HepG2 (cell line): ENCODE results near the gene RAB6B. TPM values are rescaled to one million over a fixed set of nuclear protein-coding genes. Genes with fewer than 3 reads are reported as not detected.

ENCODE experiments used
- ATAC-seq: fragments of 200-7000 bp; cut with Tn5 transposase; 3 replicates; pipeline ENCODE4 v1.9.1; 2020; ENCODE audit warnings: mild to moderate bottlenecking, moderate library complexity
- BruUV-seq: library from RNA; stranded (reverse); fragments of 400-500 nt; replicated peaks from 2 replicates; lab custom pipeline; 2021; lab: Mats Ljungman, UMichigan
- CTCF ChIA-PET: fragments of 300-600 bp; formaldehyde crosslinking; extraction: SDS; loops from one replicate; lab custom pipeline; 2021; ENCODE audit warnings: low total read pairs, inconsistent platforms, low intra/inter-chr PET ratio; lab: Yijun Ruan, JAX
- POLR2A ChIA-PET: fragments of 350-600 bp; sonication (Branson Sonifier 250); formaldehyde crosslinking; loops from one replicate; lab custom pipeline; 2020; ENCODE audit warnings: antibody characterized with exemption, inconsistent platforms; lab: Yijun Ruan, JAX
- DNase-seq: peaks from one replicate; pipeline ENCODE4 v3.0.0-alpha.2; 2015; ENCODE audit warnings: low spot score
- FAIRE-seq: peaks from 3 replicates; lab custom pipeline; 2011; peaks lifted over from hg19 to GRCh38; lab: Jason Lieb, UNC
- H2AFZ ChIP-seq: one replicate; pipeline ENCODE4 v1.6.1; 2011; ENCODE audit warnings: low read length, inconsistent platforms
- H3K27ac ChIP-seq: fragments of 300-600 bp; 3 replicates; pipeline ENCODE4 v1.8.0; 2011; ENCODE audit warnings: mixed run types, mild to moderate bottlenecking, mixed read lengths, low read length, inconsistent platforms; ENCODE audit not compliant: insufficient read depth; ENCODE audit errors: extremely low read length
- H3K27me3 ChIP-seq, 2 experiments: fragments of 200-600 bp in 1 of 2; 2 replicates in 1 of 2; 3 replicates in 1 of 2; pipeline versions ENCODE4 v1.6.0 to v1.8.0; 2011; ENCODE audit warnings: low read length in 2 of 2, mild to moderate bottlenecking in 2 of 2, moderate library complexity in 2 of 2, inconsistent platforms in 1 of 2; ENCODE audit not compliant: insufficient read depth in 2 of 2, control insufficient read depth in 1 of 2
- H3K36me3 ChIP-seq, 2 experiments: fragments of 200-600 bp in 1 of 2; replicated peaks in 1 of 2; 2 replicates in 1 of 2; 3 replicates in 1 of 2; pipeline versions ENCODE4 v1.5.1 to v1.8.0; 2011; ENCODE audit warnings: low read length in 2 of 2, inconsistent platforms in 1 of 2; ENCODE audit not compliant: insufficient read depth in 2 of 2, control insufficient read depth in 1 of 2
- H3K4me1 ChIP-seq: 2 replicates; pipeline ENCODE4 v1.5.1; 2012; ENCODE audit warnings: low read length, inconsistent platforms; ENCODE audit not compliant: insufficient read depth
- H3K4me2 ChIP-seq: 2 replicates; pipeline ENCODE4 v1.6.0; 2011; ENCODE audit warnings: low read depth, low read length, inconsistent platforms
- H3K4me3 ChIP-seq, 3 experiments: fragments of 200-600 bp in 1 of 3; sonication (generic), shearing (Covaris generic) in 1 of 3; replicated peaks in 1 of 3; 2 replicates each; pipeline ENCODE4 v1.5.1; 2011 to 2016; ENCODE audit warnings: low read length in 3 of 3, inconsistent platforms in 2 of 3, low read depth in 2 of 3, mild to moderate bottlenecking in 2 of 3, control low read depth in 1 of 3, mixed read lengths in 1 of 3; ENCODE audit not compliant: insufficient read depth in 1 of 3
- H3K79me2 ChIP-seq: one replicate; pipeline ENCODE4 v1.6.1; 2011; ENCODE audit warnings: low read length, inconsistent platforms; ENCODE audit not compliant: insufficient read depth
- H3K9ac ChIP-seq: 2 replicates; pipeline ENCODE4 v1.6.0; 2011; ENCODE audit warnings: mild to moderate bottlenecking, low read depth, low read length, inconsistent platforms; ENCODE audit not compliant: insufficient read depth
- H3K9me3 ChIP-seq: 2 replicates; pipeline ENCODE4 v1.5.1; 2012; ENCODE audit warnings: mild to moderate bottlenecking, low read length
- H4K20me1 ChIP-seq: 2 replicates; pipeline ENCODE4 v1.6.0; 2011; ENCODE audit warnings: inconsistent platforms, mild to moderate bottlenecking, low read length, moderate library complexity; ENCODE audit not compliant: insufficient read depth
- ARID4A ChIP-seq: sonication (generic); formaldehyde crosslinking; IDR thresholded peaks from 2 replicates; pipeline ENCODE4 v1.5.0; 2020; ENCODE audit warnings: mild to moderate bottlenecking, missing genetic modification reagents, borderline replicate concordance
- FUBP1 ChIP-seq: sonication (generic); formaldehyde crosslinking; IDR thresholded peaks from 2 replicates; pipeline ENCODE4 v1.5.1; 2020; ENCODE audit warnings: missing genetic modification reagents, mild to moderate bottlenecking, borderline replicate concordance
- GATA4 ChIP-seq: sonication (generic); IDR thresholded peaks from 2 replicates; pipeline ENCODE4 v1.6.1; 2016; ENCODE audit warnings: antibody characterized with exemption, low read depth, borderline replicate concordance
- HDAC2 ChIP-seq: sonication (generic); formaldehyde crosslinking; IDR thresholded peaks from 2 replicates; pipeline ENCODE4 v1.4.0; 2020; ENCODE audit warnings: missing genetic modification reagents
- HINFP ChIP-seq: sonication (generic); formaldehyde crosslinking; IDR thresholded peaks from 2 replicates; pipeline ENCODE4 v1.4.0; 2020; ENCODE audit warnings: low read depth, mild to moderate bottlenecking, missing genetic modification reagents
- HOXD1 ChIP-seq: sonication (generic); formaldehyde crosslinking; IDR thresholded peaks from 2 replicates; pipeline ENCODE4 v1.5.0; 2020; ENCODE audit warnings: missing genetic modification reagents
- RARA ChIP-seq: IDR thresholded peaks from 2 replicates; pipeline ENCODE4 v1.6.1; 2016; ENCODE audit warnings: missing genetic modification reagents, missing compliant biosample characterization
- ZNF33A ChIP-seq: sonication (generic); formaldehyde crosslinking; IDR thresholded peaks from 2 replicates; pipeline ENCODE4 v1.5.1; 2020; ENCODE audit warnings: missing genetic modification reagents, mild to moderate bottlenecking, moderate library complexity, borderline replicate concordance
- ZNF589 ChIP-seq: sonication (generic); formaldehyde crosslinking; conservative IDR thresholded peaks from 2 replicates; pipeline ENCODE4 v1.8.0; 2022; ENCODE audit warnings: mild to moderate bottlenecking, moderate library complexity, missing genetic modification reagents
- ZNF678 ChIP-seq: sonication (generic); formaldehyde crosslinking; IDR thresholded peaks from 2 replicates; pipeline ENCODE4 v1.4.0; 2020; ENCODE audit warnings: mild to moderate bottlenecking, missing genetic modification reagents
- ZNF83 ChIP-seq: sonication (generic); formaldehyde crosslinking; IDR thresholded peaks from 2 replicates; pipeline ENCODE4 v1.4.0; 2020; ENCODE audit warnings: missing genetic modification reagents, mild to moderate bottlenecking, borderline replicate concordance
- ZSCAN31 ChIP-seq: sonication (generic); formaldehyde crosslinking; IDR thresholded peaks from 2 replicates; pipeline ENCODE4 v1.5.0; 2020; ENCODE audit warnings: low read depth, mild to moderate bottlenecking, missing genetic modification reagents
- ZUFSP ChIP-seq: sonication (generic); formaldehyde crosslinking; IDR thresholded peaks from 2 replicates; pipeline ENCODE4 v1.9.0; 2021; ENCODE audit warnings: missing genetic modification reagents, mild to moderate bottlenecking, borderline replicate concordance
- WGBS: methylation state at CpG from one replicate; pipeline ENCODE4 v1.1.6; 2017; ENCODE audit warnings: low lambda C conversion rate; 5-methylcytosine and 5-hydroxymethylcytosine counted together
- in situ Hi-C: cut with HindIII; loops from 2 replicates; pipeline ENCODE4 v1.10.0; 2017; ENCODE audit warnings: low pct_unique_long_range_greater_than_20kb; ENCODE audit not compliant: extremely low pct_ligation_motif_present
- intact Hi-C: fragments of 100-400 bp; cut with micrococcal nuclease; formaldehyde crosslinking; loops from one replicate; pipeline ENCODE4 v1.10.0; 2022; ENCODE audit not compliant: unreplicated experiment
- polyA plus RNA-seq, 8 experiments: library from polyadenylated mRNA; depleted of rRNA in 3 of 8; stranded (reverse) in 7 of 8; unstranded in 1 of 8; fragments of >200 nt; fragmentation: Illumina TruSeq in 4 of 8; extraction: Trizol in 4 of 8; gene quantifications; 2 replicates each; pipeline versions ENCODE4 v1.2.1 to v1.2.3, GENCODE V29; 2011 to 2016; ENCODE audit warnings: low read depth in 4 of 8, missing spikeins in 1 of 8, mixed read lengths in 1 of 8; ENCODE audit not compliant: insufficient read depth in 1 of 8
- total RNA-seq, 5 experiments: library from RNA; depleted of rRNA; stranded (reverse); fragments of >200 nt; fragmentation: Illumina TruSeq; extraction: Trizol; gene quantifications; 2 replicates each; pipeline ENCODE4 v1.2.3, GENCODE V29; 2016; ENCODE audit warnings: low read depth in 1 of 5

Gene RAB6B
- total and polyA plus RNA-seq, 2 of the 13 experiments (the other 11 are each of a cell fraction or from before 2014, with no cell fraction given): 0.16 TPM; not detected in 1

GRCh38 chr3:133838916-133839800 is 56.5 kb downstream of the RAB6B start:
- no peak overlapping the region for H3K27ac ChIP-seq
- H3K79me2 ChIP-seq: no peaks in the 10 kb centered on the region
- no peak overlapping the region for H3K4me3 ChIP-seq
- no peak overlapping the region for H3K4me2 ChIP-seq
- no peaks in the 10 kb centered on the region for H3K36me3 ChIP-seq
- DNase-seq: no peak
- no peak for FAIRE-seq
- H2AFZ ChIP-seq: no peak overlapping the region
- POLR2A ChIA-PET: no interaction called here
- intact Hi-C loops (no loop called here), in situ Hi-C loops (no loop called here)
- CTCF ChIA-PET: no interaction called here
- no peaks in the 10 kb centered on the region for H3K9me3 ChIP-seq
- H3K27me3 ChIP-seq: peaks cover 9 to 16% of the 10 kb centered on the region in 2 experiments; a peak in 3 of 5 replicates
- H3K9ac ChIP-seq: no peak overlapping the region
- peak; percentile 64 for ATAC-seq
- BruUV-seq: no TSS peak
- H4K20me1 ChIP-seq: no peaks in the 10 kb centered on the region
- no peaks in the 10 kb centered on the region for H3K4me1 ChIP-seq
- WGBS: 10% methylated on average over 2 of the region's 12 CpGs
- TF ChIP-seq GATA4: no peak
- TF ChIP-seq ARID4A (CRISPR knock-in tag): no peak
- TF ChIP-seq HINFP (CRISPR knock-in tag): no peak
- no peak for TF ChIP-seq HDAC2
- no peak for TF ChIP-seq ZNF589 (CRISPR knock-in tag)
- TF ChIP-seq ZNF33A: no peak
- no peak for TF ChIP-seq ZSCAN31
- TF ChIP-seq RARA: no peak
- no peak for TF ChIP-seq HOXD1
- TF ChIP-seq ZUFSP (CRISPR knock-in tag): no peak
- TF ChIP-seq ZNF83: no peak
- TF ChIP-seq FUBP1: no peak
- no peak for TF ChIP-seq ZNF678 (CRISPR knock-in tag)
